ENCODE measurements around the gene NPDC1.

GRCh38 chr9:137018761-137019559, 27.0 kb downstream of the NPDC1 start:
- TF ChIP-seq EZH2 (IDR thresholded peaks at IDR 0.05; ENCODE audit: insufficient read depth, poor library complexity, severe bottlenecking) (no peak), EZH2phosphoT487 (IDR thresholded peaks at IDR 0.05; ENCODE audit: insufficient read depth, low read depth) (no peak)
